HG02970 (cell line): ENCODE data around the gene PNPT1.

Experiments
- ATAC-seq: cut with Tn5 transposase; IDR thresholded peaks from one replicate; pipeline ENCODE4 v1.9.1; 2021; ENCODE audit warnings: mild to moderate bottlenecking, moderate library complexity, moderate number of reproducible peaks; ENCODE audit not compliant: unreplicated experiment, low FRiP score

Gene PNPT1

GRCh38 chr2:55672630-55673029 lies 21.0 kb downstream of the PNPT1 start:
- ATAC-seq, result no peak

GRCh38 chr2:55668956-55669355 lies 24.7 kb downstream of the PNPT1 start:
- no peak for ATAC-seq

- ATAC-seq, result no peak
These were observed 40.4 kb downstream of the PNPT1 start for GRCh38 chr2:55653255-55653654.

GRCh38 chr2:55649211-55649610 lies 44.4 kb downstream of the PNPT1 start:
- no peak for ATAC-seq

GRCh38 chr2:55636831-55637230 lies 56.8 kb downstream of the PNPT1 start:
- no peak for ATAC-seq

- ATAC-seq, result no peak
These were observed 64.7 kb downstream of the PNPT1 start for GRCh38 chr2:55628931-55629330.

- ATAC-seq, result no peak
These were observed 65.7 kb downstream of the PNPT1 start for GRCh38 chr2:55627915-55628314.

GRCh38 chr2:55621802-55622201 lies 71.8 kb downstream of the PNPT1 start:
- no peak for ATAC-seq

- ATAC-seq, result no peak
These were observed 73.4 kb downstream of the PNPT1 start for GRCh38 chr2:55620123-55620779.

GRCh38 chr2:55618275-55619055 lies 75.2 kb downstream of the PNPT1 start:
- ATAC-seq, result no peak

GRCh38 chr2:55618025-55618274 lies 75.7 kb downstream of the PNPT1 start:
- no peak for ATAC-seq

GRCh38 chr2:55617175-55618024 lies 76.2 kb downstream of the PNPT1 start, which contains the start of gene PPP4R3B:
Gene PPP4R3B, minus strand, starts transcription at chr2:55617622. Its CDS starts 337 bp downstream, at chr2:55617285.
- peak; percentile 95 for ATAC-seq

- no peak for ATAC-seq
These were observed 77.0 kb downstream of the PNPT1 start for GRCh38 chr2:55616551-55617174.

- ATAC-seq, result no peak
These were observed 81.6 kb downstream of the PNPT1 start for GRCh38 chr2:55611997-55612396.

GRCh38 chr2:55610954-55611743 lies 82.5 kb downstream of the PNPT1 start:
- ATAC-seq, result no peak

GRCh38 chr2:55609938-55610578 lies 83.6 kb downstream of the PNPT1 start:
- ATAC-seq, result no peak

- ATAC-seq, result no peak
These were observed 84.3 kb downstream of the PNPT1 start for GRCh38 chr2:55609193-55609794.

GRCh38 chr2:55607717-55608116 lies 85.9 kb downstream of the PNPT1 start:
- no peak for ATAC-seq

- no peak for ATAC-seq
These were observed 89.5 kb downstream of the PNPT1 start for GRCh38 chr2:55604027-55604565.
